Keratinocyte (primary cell): Measurements from ENCODE around the gene XYLB.

Experiments used
- EZH2 ChIP-seq: IDR thresholded peaks from one replicate; pipeline ENCODE4 v1.6.1; 2012; ENCODE audit warnings: inconsistent platforms, mild to moderate bottlenecking, low read length, moderate library complexity
- TF ChIP-seq, protein P1 (sequence below), 3 experiments: IDR thresholded peaks in 1 of 3; conservative IDR thresholded peaks in 1 of 3; optimal IDR thresholded peaks in 1 of 3; 2 replicates in 2 of 3; 3 replicates in 1 of 3; pipeline versions ENCODE3 to v1.5.1; 2011; ENCODE audit warnings: low read length in 3 of 3, mild to moderate bottlenecking in 3 of 3, moderate library complexity in 2 of 3, control low read depth in 1 of 3, inconsistent platforms in 1 of 3; ENCODE audit not compliant: insufficient read depth in 2 of 3; ENCODE audit errors: extremely low read depth in 1 of 3

DNA sequence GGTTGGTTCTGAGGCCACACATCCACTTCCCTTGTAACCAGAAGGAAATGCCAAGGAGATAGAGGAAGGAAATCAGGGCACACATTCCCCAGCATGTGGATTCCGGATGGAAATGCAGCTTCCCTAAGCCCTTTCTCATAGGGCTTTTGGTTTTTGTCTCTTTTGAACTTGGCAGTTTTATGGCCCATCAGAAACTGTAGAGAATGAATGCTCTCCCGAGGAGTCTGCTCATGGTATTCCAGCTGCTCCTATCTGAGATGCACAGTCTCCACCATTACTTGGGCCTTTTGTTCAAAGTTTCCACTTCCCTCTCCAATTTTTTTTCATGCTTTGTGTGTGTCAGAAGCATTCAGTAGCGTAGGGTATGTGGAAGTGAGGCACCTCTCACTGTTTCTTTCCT, 21.2 kb downstream of the XYLB start:
- TF ChIP-seq EZH2 = no peak
- TF ChIP-seq, protein P1, sequence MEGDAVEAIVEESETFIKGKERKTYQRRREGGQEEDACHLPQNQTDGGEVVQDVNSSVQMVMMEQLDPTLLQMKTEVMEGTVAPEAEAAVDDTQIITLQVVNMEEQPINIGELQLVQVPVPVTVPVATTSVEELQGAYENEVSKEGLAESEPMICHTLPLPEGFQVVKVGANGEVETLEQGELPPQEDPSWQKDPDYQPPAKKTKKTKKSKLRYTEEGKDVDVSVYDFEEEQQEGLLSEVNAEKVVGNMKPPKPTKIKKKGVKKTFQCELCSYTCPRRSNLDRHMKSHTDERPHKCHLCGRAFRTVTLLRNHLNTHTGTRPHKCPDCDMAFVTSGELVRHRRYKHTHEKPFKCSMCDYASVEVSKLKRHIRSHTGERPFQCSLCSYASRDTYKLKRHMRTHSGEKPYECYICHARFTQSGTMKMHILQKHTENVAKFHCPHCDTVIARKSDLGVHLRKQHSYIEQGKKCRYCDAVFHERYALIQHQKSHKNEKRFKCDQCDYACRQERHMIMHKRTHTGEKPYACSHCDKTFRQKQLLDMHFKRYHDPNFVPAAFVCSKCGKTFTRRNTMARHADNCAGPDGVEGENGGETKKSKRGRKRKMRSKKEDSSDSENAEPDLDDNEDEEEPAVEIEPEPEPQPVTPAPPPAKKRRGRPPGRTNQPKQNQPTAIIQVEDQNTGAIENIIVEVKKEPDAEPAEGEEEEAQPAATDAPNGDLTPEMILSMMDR (optimal IDR thresholded peaks at IDR 0.05 in 1 of 3, IDR thresholded peaks at IDR 0.05 in 1 of 3, conservative IDR thresholded peaks at IDR 0.05 in 1 of 3; ENCODE audit: extremely low read depth in 1 of 3, insufficient read depth in 2 of 3, low read length in 3 of 3) = no peak
